T-cell (primary cell): ENCODE data around the gene PSAP. TPM values are rescaled to one million over a fixed set of nuclear protein-coding genes. Genes with fewer than 3 reads are reported as not detected.
"Not testable (repeated sequence)": the region's sequence is repeated elsewhere in the genome, so short reads cannot be mapped to it uniquely, and the experiment has no call there.

Experiments used
- ATAC-seq, 4 experiments: fragments of 200-7000 bp in 3 of 4; fragments of 150-1000 bp in 1 of 4; cut with Tn5 transposase; replicated peaks in 1 of 4; 1 replicate in 3 of 4; 2 replicates in 1 of 4; pipeline ENCODE4 v1.10.0; 2021; ENCODE audit warnings: moderate library complexity in 3 of 4, mild to moderate bottlenecking in 2 of 4, moderate number of reproducible peaks in 1 of 4
- CTCF ChIA-PET, 2 donors: fragments of 300-600 bp; sonication (Branson Sonifier 250); formaldehyde crosslinking; loops; one replicate each; lab custom pipeline; 2022; ENCODE audit warnings: antibody characterized with exemption in 2 of 2; lab: Charles Lee
- POLR2A ChIA-PET, 2 donors: fragments of 300-600 bp; sonication (Branson Sonifier 250); formaldehyde crosslinking; loops; one replicate each; lab custom pipeline; 2022; ENCODE audit warnings: antibody characterized with exemption in 2 of 2; lab: Charles Lee
- DNase-seq, 35 experiments: peaks; one replicate each; pipeline versions ENCODE4 v3.0.0 to v3.0.0-alpha.2; 2013 to 2023
- H3K27ac ChIP-seq: one replicate; pipeline ENCODE4 v1.5.1; 2013; ENCODE audit warnings: low read length
- H3K27me3 ChIP-seq, 2 experiments: replicated peaks in 1 of 2; 1 replicate in 1 of 2; 2 replicates in 1 of 2; pipeline versions ENCODE4 v1.6.1 to v1.7.0; 2013; ENCODE audit warnings: low read length in 1 of 2, mixed read lengths in 1 of 2; ENCODE audit not compliant: control insufficient read depth in 2 of 2, insufficient read depth in 2 of 2; ENCODE audit errors: extremely low read depth in 1 of 2
- H3K36me3 ChIP-seq, 2 donors: 1 replicate in 1 of 2; 2 replicates in 1 of 2; pipeline versions ENCODE4 v1.6.1 to v1.7.0; 2013; ENCODE audit warnings: low read length in 1 of 2; ENCODE audit not compliant: control insufficient read depth in 2 of 2, insufficient read depth in 1 of 2; ENCODE audit errors: extremely low read depth in 1 of 2
- H3K4me1 ChIP-seq, 2 experiments: 1 replicate in 1 of 2; 2 replicates in 1 of 2; pipeline versions ENCODE4 v1.6.1 to v1.7.0; 2013; ENCODE audit warnings: low read length in 2 of 2, mixed read lengths in 1 of 2; ENCODE audit not compliant: insufficient read depth in 2 of 2, control insufficient read depth in 1 of 2; ENCODE audit errors: extremely low read depth in 1 of 2
- H3K4me3 ChIP-seq, 2 donors: 1 replicate in 1 of 2; 2 replicates in 1 of 2; pipeline versions ENCODE4 v1.5.1 to v1.7.0; 2013; ENCODE audit warnings: mild to moderate bottlenecking in 2 of 2, low read length in 1 of 2, moderate library complexity in 1 of 2; ENCODE audit not compliant: control insufficient read depth in 1 of 2; ENCODE audit errors: extremely low read depth in 1 of 2
- H3K9me3 ChIP-seq: 2 replicates; pipeline ENCODE4 v1.7.0; 2013
- H3K27ac Mint-ChIP-seq, 2 donors: one replicate each; pipeline ENCODE4 v1.8.0; 2020 to 2021; ENCODE audit warnings: mild to moderate bottlenecking in 2 of 2, mixed read lengths in 2 of 2
- H3K27me3 Mint-ChIP-seq, 2 donors: one replicate each; pipeline ENCODE4 v1.8.0; 2021 to 2022; ENCODE audit warnings: mixed read lengths in 2 of 2
- H3K36me3 Mint-ChIP-seq: one replicate; pipeline ENCODE4 v1.8.0; 2021; ENCODE audit warnings: mixed read lengths
- H3K4me1 Mint-ChIP-seq, 3 donors: one replicate each; pipeline ENCODE4 v1.8.0; 2020 to 2022; ENCODE audit warnings: mixed read lengths in 3 of 3, mild to moderate bottlenecking in 1 of 3
- H3K4me3 Mint-ChIP-seq, 3 donors: one replicate each; pipeline ENCODE4 v1.8.0; 2020 to 2022; ENCODE audit warnings: mild to moderate bottlenecking in 3 of 3, mixed read lengths in 3 of 3, moderate library complexity in 3 of 3
- H3K9me3 Mint-ChIP-seq, 3 donors: one replicate each; pipeline ENCODE4 v1.8.0; 2020 to 2022; ENCODE audit warnings: mixed read lengths in 3 of 3
- WGBS: methylation state at CpG from one replicate; pipeline ENCODE4 v1.1.5; 2013; ENCODE audit warnings: missing lambda C conversion rate; ENCODE audit not compliant: insufficient coverage; 5-methylcytosine and 5-hydroxymethylcytosine counted together
- total RNA-seq, 35 experiments: library from RNA in 6 of 35; stranded (reverse) in 6 of 35; fragments of 120-200 nt in 1 of 35; gene quantifications; one replicate each; pipeline versions ENCODE4 v1.2.1 to v1.2.4 and lab custom pipeline; 2013 to 2026

Gene PSAP
- total RNA-seq, 5 donors from 2014 or later (not counting 1 experiment from before 2014, with no cell fraction given) = 155 to 208 (median 190) TPM

- Mint-ChIP-seq H3K36me3 (no peaks in the 10 kb centered on the region), H3K4me1 (peaks cover 16 to 18% (median 17%) of the 10 kb centered on the region in 3 donors), H3K9me3 (no peaks in the 10 kb centered on the region), H3K27me3 (no peaks in the 10 kb centered on the region), H3K4me3 (peak overlapping the region in 1 of 3 donors; percentile 62), H3K27ac (no peak overlapping the region)
- CTCF ChIA-PET = interaction anchor here in 1 of 2 donors (1.1 kb wide), 1 partner anchor 18 kb away, joined by 5 read pairs; no protein-coding TSS in a partner anchor
- Histone ChIP-seq H3K27ac (no peak overlapping the region), H3K27me3 (peaks cover 0 to 8% of the 10 kb centered on the region in 2 experiments), H3K4me1 (peaks cover 9 to 13% of the 10 kb centered on the region in 2 experiments), H3K4me3 (no peak overlapping the region), H3K9me3 (no peaks in the 10 kb centered on the region), H3K36me3 (no peaks in the 10 kb centered on the region)
- no peak for DNase-seq
- WGBS = no CpG with 5 or more reads among the region's 4 CpGs
- POLR2A ChIA-PET = no interaction called here
- ATAC-seq = peak in 1 of 4 experiments; percentile 44
Measured at GRCh38 chr10:71877821-71878220, 26.8 kb upstream of the PSAP start.

GRCh38 chr10:71874680-71875354, 23.8 kb upstream of the PSAP start:
- H3K4me1 Mint-ChIP-seq = peaks cover 15 to 16% (median 15%) of the 10 kb centered on the region in 3 donors
- H3K27ac Mint-ChIP-seq, DNase-seq, H3K36me3 ChIP-seq, CTCF ChIA-PET, H3K36me3 Mint-ChIP-seq, H3K9me3 ChIP-seq, ATAC-seq, H3K4me3 Mint-ChIP-seq, H3K27ac ChIP-seq, POLR2A ChIA-PET, H3K9me3 Mint-ChIP-seq, H3K27me3 ChIP-seq, H3K27me3 Mint-ChIP-seq, H3K4me3 ChIP-seq: not testable (repeated sequence)
- 20% methylated on average over 1 of the region's 13 CpGs for WGBS
- peaks cover 9 to 13% of the 10 kb centered on the region in 2 experiments for H3K4me1 ChIP-seq

- Mint-ChIP-seq H3K36me3 (no peaks in the 10 kb centered on the region), H3K27me3 (no peaks in the 10 kb centered on the region), H3K4me3 (no peak overlapping the region), H3K27ac (no peak overlapping the region), H3K4me1 (peaks cover 9 to 11% (median 10%) of the 10 kb centered on the region in 3 donors), H3K9me3 (no peaks in the 10 kb centered on the region)
- ATAC-seq (no peak), DNase-seq (no peak)
- H3K4me1 ChIP-seq = peaks cover 8 to 10% of the 10 kb centered on the region in 2 experiments
- H3K9me3 ChIP-seq = no peaks in the 10 kb centered on the region
- H3K27ac ChIP-seq = no peak overlapping the region
- ChIA-PET CTCF (no interaction called here), POLR2A (no interaction called here)
- no peaks in the 10 kb centered on the region for H3K36me3 ChIP-seq
- H3K4me3 ChIP-seq = no peak overlapping the region
- 48% methylated on average over 4 of the region's 7 CpGs for WGBS
- peaks cover 0 to 4% of the 10 kb centered on the region in 2 experiments for H3K27me3 ChIP-seq
Measured at GRCh38 chr10:71873582-71874211, 22.6 kb upstream of the PSAP start.

- peaks cover 0 to 14% of the 10 kb centered on the region in 2 experiments for H3K27me3 ChIP-seq
- WGBS = 92% methylated on average over 11 of the region's 32 CpGs
- H3K4me1 ChIP-seq, ATAC-seq, H3K27ac ChIP-seq, H3K27me3 Mint-ChIP-seq, H3K4me3 ChIP-seq, CTCF ChIA-PET, POLR2A ChIA-PET, H3K36me3 ChIP-seq, H3K9me3 ChIP-seq, DNase-seq, H3K4me1 Mint-ChIP-seq, H3K27ac Mint-ChIP-seq, H3K36me3 Mint-ChIP-seq, H3K9me3 Mint-ChIP-seq, H3K4me3 Mint-ChIP-seq: not testable (repeated sequence)
Measured at GRCh38 chr10:71869601-71870000, 18.6 kb upstream of the PSAP start.

GRCh38 chr10:71868192-71868697, 17.2 kb upstream of the PSAP start:
- Mint-ChIP-seq H3K4me3 (no peak overlapping the region), H3K9me3 (no peaks in the 10 kb centered on the region), H3K4me1 (peaks cover 0 to 2% (median 0%) of the 10 kb centered on the region in 3 donors), H3K27ac (no peak overlapping the region), H3K36me3 (no peaks in the 10 kb centered on the region), H3K27me3 (peaks cover 0 to 2% of the 10 kb centered on the region in 2 donors)
- WGBS = 40% methylated on average over 2 of the region's 5 CpGs
- Histone ChIP-seq H3K27me3 (peaks cover 0 to 14% of the 10 kb centered on the region in 2 experiments), H3K27ac (no peak overlapping the region), H3K9me3 (no peaks in the 10 kb centered on the region), H3K4me1 (no peaks in the 10 kb centered on the region), H3K36me3 (no peaks in the 10 kb centered on the region), H3K4me3 (no peak overlapping the region)
- CTCF ChIA-PET = no interaction called here
- DNase-seq (peak in 1 of 35 experiments; percentile 30), ATAC-seq (no peak)
- POLR2A ChIA-PET = no interaction called here

- Mint-ChIP-seq H3K36me3 (no peaks in the 10 kb centered on the region), H3K4me3 (no peak overlapping the region), H3K27ac (no peak overlapping the region), H3K4me1 (peaks cover 0 to 2% (median 0%) of the 10 kb centered on the region in 3 donors), H3K27me3 (peaks cover 0 to 2% of the 10 kb centered on the region in 2 donors), H3K9me3 (no peaks in the 10 kb centered on the region)
- 95% methylated on average over 4 of the region's 7 CpGs for WGBS
- Histone ChIP-seq H3K4me3 (no peak overlapping the region), H3K27ac (no peak overlapping the region), H3K9me3 (no peaks in the 10 kb centered on the region), H3K36me3 (no peaks in the 10 kb centered on the region), H3K4me1 (no peaks in the 10 kb centered on the region), H3K27me3 (peaks cover 0 to 14% of the 10 kb centered on the region in 2 experiments)
- ATAC-seq (no peak), DNase-seq (no peak)
- ChIA-PET CTCF (interaction anchor here in 1 of 2 donors (0.6 kb wide), 1 partner anchor 14 kb away, joined by 3 read pairs; no protein-coding TSS in a partner anchor), POLR2A (no interaction called here)
Measured at GRCh38 chr10:71865561-71866041, 14.6 kb upstream of the PSAP start.
